Measurements from ENCODE around the gene GPRIN1. TPM values are rescaled to one million over a fixed set of nuclear protein-coding genes. Genes with fewer than 3 reads are reported as not detected.

The GPRIN1 gene
- total RNA-seq, 1 donor from 2014 or later = 12.3 TPM

GRCh38 chr5:176643491-176644219 is 33.7 kb upstream of the GPRIN1 start:
- no peak for DNase-seq (ENCODE audit: extremely low read depth, low read depth, low spot score)

DNA sequence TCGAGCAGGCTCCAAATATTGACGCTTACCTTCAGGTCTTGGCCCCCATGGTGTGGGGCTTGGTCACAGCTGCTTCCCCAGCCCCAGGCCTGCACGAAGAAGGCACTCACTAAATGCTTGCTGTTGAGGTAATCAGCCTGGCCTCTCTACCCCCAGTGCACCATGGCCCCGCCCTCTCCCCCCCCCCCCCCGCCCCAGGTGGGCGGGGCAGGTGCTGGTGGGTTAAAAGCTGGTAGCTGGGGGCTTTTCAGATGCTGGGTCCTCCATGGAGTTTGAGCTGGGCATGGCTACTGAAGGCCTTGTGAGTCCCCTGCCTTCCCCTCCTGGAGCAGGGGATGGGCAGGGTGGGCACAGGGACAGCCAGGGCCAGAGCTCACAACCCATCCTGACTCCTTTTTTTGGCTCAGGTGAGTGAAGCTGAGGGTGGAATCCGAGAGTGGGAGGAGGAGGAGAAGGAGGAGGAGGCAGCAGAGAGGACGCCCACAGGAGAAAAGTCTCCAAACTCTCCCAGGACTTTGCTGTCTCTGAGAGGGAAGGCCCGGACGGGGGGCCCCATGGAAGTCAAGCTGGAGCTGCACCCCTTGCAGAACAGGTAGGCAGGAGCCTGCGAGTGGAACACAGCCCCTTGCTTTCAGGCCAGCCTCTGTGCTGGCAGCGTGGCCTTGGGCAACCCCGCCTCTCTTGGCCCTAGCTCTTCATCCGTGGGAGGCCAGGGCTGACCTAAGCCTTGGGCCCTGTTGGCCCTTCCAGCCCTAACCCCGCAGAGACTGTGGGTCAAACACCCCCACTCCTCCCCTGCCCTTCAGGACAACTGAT is 32.9 kb upstream of the GPRIN1 start:
- no peak for DNase-seq (ENCODE audit: extremely low read depth, low read depth, low spot score)

GRCh38 chr5:176640616-176641015 is 30.7 kb upstream of the GPRIN1 start:
- DNase-seq (ENCODE audit: extremely low read depth, low read depth, low spot score) = no peak

GRCh38 chr5:176639981-176640380 is 30.0 kb upstream of the GPRIN1 start:
- no peak for DNase-seq (ENCODE audit: extremely low read depth, low read depth, low spot score)

GRCh38 chr5:176639208-176639607 is 29.3 kb upstream of the GPRIN1 start:
- DNase-seq (ENCODE audit: extremely low read depth, low read depth, low spot score) = no peak

DNA sequence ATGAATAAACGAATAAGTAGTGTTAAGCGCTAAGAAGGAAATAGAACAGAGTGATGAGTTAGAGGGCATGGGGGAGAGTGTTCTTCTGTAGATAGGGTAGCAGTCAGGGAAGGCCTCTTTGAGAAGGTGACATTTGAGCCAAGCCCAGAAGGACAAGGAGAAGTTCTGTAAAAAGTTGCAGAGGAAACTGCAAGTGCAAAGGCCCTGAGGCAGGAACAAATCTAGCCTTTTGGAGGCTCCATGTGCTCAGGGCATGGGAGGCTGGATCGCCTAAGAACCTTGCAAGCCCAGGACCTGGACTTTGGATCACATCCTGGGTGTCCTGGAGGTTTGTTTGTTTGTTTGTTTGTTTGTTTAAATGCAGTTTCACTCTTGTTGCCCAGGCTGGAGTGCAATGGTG is 28.5 kb upstream of the GPRIN1 start:
- DNase-seq (ENCODE audit: extremely low read depth, low read depth, low spot score) = no peak

- DNase-seq (ENCODE audit: extremely low read depth, low read depth, low spot score) = no peak
These were observed 27.6 kb upstream of the GPRIN1 start for GRCh38 chr5:176637556-176637955.

GRCh38 chr5:176636426-176636825 is 26.5 kb upstream of the GPRIN1 start:
- no peak for DNase-seq (ENCODE audit: extremely low read depth, low read depth, low spot score)

- no peak for DNase-seq (ENCODE audit: extremely low read depth, low read depth, low spot score)
These were observed 23.6 kb upstream of the GPRIN1 start for GRCh38 chr5:176633598-176633997.

DNA sequence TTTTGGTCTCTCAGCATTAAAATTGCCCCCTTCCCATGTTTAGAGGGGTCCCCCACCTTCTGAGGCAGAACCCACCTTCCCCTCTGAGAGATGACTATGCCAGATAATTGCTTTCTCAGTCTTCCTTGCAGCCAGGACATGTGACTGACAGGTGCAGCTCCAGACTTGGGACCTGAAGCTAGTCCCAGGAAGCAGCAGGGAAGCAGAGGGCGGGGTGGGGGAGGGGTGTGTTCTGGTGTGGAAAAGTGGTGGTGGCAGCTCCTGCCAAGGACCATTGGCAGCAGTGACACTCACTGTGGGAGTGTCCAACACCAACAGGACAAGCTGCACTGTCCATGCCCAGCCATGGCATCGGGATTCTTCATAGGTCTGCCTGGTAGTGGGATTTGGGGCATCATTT is 22.8 kb upstream of the GPRIN1 start:
- no peak for DNase-seq (ENCODE audit: extremely low read depth, low read depth, low spot score)

- DNase-seq (ENCODE audit: extremely low read depth, low read depth, low spot score) = no peak
These were observed 21.6 kb upstream of the GPRIN1 start for GRCh38 chr5:176631383-176632200.

DNA sequence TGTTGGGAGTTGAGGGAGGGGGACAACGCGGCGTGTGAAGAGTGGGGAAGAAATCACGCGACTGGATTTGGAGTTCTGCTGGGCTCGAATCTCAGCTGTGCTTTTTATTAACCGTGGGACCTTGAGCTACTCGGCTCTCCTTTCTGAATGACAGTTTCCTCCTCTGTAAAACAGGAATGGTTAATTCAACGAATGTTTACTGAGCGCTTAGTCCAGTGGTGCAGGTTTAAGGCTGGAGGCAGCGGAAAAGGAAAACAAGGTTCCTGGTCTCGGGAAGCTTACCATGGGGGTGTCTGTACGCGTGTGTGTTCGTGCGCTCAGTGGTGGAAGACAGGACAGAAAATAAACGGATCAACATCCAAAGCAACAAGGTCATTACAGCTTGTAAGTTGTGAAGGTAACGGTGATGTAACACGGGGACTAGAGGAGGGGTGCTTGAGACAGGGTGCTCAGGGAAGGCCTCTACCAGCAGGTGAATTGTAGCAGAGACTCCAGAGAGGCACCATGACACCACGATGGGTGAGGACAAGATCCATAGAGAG is 20.8 kb upstream of the GPRIN1 start:
- no peak for DNase-seq (ENCODE audit: extremely low read depth, low read depth, low spot score)

DNA sequence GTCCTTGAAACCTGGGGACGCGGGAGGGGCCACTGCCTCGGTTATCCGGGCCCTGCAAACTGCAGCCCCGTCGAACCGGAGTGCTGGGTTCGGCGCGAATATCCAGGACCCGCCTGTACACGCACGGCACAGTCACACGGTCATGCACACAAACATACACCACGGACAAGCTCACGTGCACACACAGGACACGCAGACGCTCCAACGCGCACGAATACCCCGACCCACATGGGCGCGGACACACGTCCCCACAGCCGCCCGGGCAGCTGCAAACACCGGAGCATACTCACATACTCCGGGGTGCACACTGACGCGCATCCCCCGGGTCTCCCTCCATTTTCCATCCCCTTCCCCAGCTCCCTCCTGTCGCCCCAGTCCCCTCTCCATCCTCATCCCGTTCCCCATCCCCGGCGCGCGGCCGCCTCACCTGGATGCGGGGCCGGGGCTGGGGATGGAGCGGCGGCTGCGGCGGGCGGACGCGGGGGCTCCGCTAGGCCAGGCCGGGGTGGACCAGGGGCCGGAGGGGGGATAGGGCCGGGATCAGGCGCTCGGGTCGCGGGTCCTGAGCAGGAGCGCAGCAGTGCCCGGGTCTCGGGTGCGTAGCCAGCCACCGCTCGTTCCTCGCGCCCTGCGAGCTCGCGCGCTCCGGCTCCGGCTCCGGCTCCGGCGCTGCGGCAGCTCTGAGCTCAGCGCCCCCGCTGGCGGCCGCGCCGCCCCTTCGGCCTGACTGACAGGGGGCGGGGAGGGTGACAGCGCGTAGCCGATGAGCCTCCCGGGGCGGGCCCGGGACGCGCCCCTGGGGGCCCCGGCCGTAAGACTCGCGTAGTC is 20.1 kb upstream of the GPRIN1 start, which contains the start of the genes EIF4E1B and SNCB:
EIF4E1B (plus strand) TSS at position 823 of the 828 bp plus-strand sequence. CDS start 12,113 bp downstream, outside the sequence.
SNCB (minus strand) TSS at position 682 of the 828 bp plus-strand sequence. CDS start 880 bp downstream, outside the sequence.
- no peak for DNase-seq (ENCODE audit: extremely low read depth, low read depth, low spot score)

DNA sequence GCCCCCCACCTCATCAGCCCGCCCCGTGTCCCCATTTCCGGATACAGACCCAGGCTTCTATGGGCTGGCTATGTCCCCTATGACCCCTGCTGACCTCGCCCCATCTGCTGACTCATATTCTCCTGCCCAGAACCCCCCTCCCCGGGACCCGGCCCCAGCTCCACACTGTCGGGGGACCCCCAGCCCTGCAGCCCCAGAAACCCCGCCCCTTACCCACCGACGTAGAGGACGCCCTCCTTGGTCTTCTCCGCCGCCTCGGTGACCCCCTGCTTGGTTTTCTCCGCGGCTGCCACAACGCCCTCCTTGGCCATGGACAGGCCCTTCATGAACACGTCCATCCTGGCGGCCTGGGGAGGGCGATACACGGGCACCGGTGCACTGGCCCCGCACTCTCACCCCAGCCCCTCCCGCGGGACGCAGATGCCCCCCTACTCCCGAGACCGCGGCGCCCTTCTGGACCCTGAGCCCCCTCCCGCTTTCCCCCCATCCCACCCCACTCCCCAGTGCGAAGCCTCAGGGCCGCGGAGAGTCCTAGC is 19.4 kb upstream of the GPRIN1 start:
- DNase-seq (ENCODE audit: extremely low read depth, low read depth, low spot score) = no peak

- DNase-seq (ENCODE audit: extremely low read depth, low read depth, low spot score) = no peak
These were observed 18.7 kb upstream of the GPRIN1 start for GRCh38 chr5:176628406-176629228.

- DNase-seq (ENCODE audit: extremely low read depth, low read depth, low spot score) = no peak
These were observed 17.6 kb upstream of the GPRIN1 start for GRCh38 chr5:176627582-176627981.

- DNase-seq (ENCODE audit: extremely low read depth, low read depth, low spot score) = no peak
These were observed 16.9 kb upstream of the GPRIN1 start for GRCh38 chr5:176626876-176627236.

GRCh38 chr5:176625966-176626875 is 16.3 kb upstream of the GPRIN1 start:
- no peak for DNase-seq (ENCODE audit: extremely low read depth, low read depth, low spot score)

Data from glomerular endothelial cell (primary cell).